ENCODE measurements around the gene C22orf23. TPM values are rescaled to one million over a fixed set of nuclear protein-coding genes. Genes with fewer than 3 reads are reported as not detected.
"Not testable (repeated sequence)": the region's sequence is repeated elsewhere in the genome, so short reads cannot be mapped to it uniquely, and the experiment has no call there.

Gene C22orf23
- total RNA-seq, 3 donors from 2014 or later = not detected

GRCh38 chr22:37965940-37966664, 12.7 kb upstream of the C22orf23 start:
- intact Hi-C loops (cut with DNase I, micrococcal nuclease) = loop anchor here in 1 of 2 donors (5.0 kb wide), 1 partner anchor 149 kb away; no protein-coding TSS in a partner anchor
- ATAC-seq = no peak
- H3K36me3 ChIP-seq (ENCODE audit: low read depth) = no peaks in the 10 kb centered on the region

GRCh38 chr22:37961062-37961461, 7.7 kb upstream of the C22orf23 start:
- Histone ChIP-seq H3K36me3 (ENCODE audit: low read depth) (no peaks in the 10 kb centered on the region), H3K4me3 (no peak overlapping the region), H3K4me1 (ENCODE audit: low read depth) (no peaks in the 10 kb centered on the region), H3K9me3 (no peaks in the 10 kb centered on the region)
- intact Hi-C loops (cut with DNase I, micrococcal nuclease) = no loop called here
- TF ChIP-seq CTCF (IDR thresholded peaks at IDR 0.05) = no peak
- ATAC-seq (no peak), DNase-seq (no peak)

More at GRCh38 chr22:37965940-37966664, 12.7 kb upstream of the C22orf23 start:
- H3K4me1 ChIP-seq (ENCODE audit: low read depth) = no peaks in the 10 kb centered on the region
- no peak for DNase-seq
- no peak for TF ChIP-seq CTCF (IDR thresholded peaks at IDR 0.05)
- H3K4me3 ChIP-seq = no peak overlapping the region
- H3K9me3 ChIP-seq = no peaks in the 10 kb centered on the region

GRCh38 chr22:37959231-37959825, 5.9 kb upstream of the C22orf23 start:
- no peak for ATAC-seq
- TF ChIP-seq CTCF (IDR thresholded peaks at IDR 0.05) = no peak
- H3K4me1 ChIP-seq (ENCODE audit: low read depth) = peaks cover 4% of the 10 kb centered on the region
- intact Hi-C loops (cut with DNase I, micrococcal nuclease) = no loop called here
- DNase-seq = no peak
- H3K4me3 ChIP-seq = no peak overlapping the region
- no peaks in the 10 kb centered on the region for H3K36me3 ChIP-seq (ENCODE audit: low read depth)
- H3K9me3 ChIP-seq = no peaks in the 10 kb centered on the region

GRCh38 chr22:37957232-37957631, 3.8 kb upstream of the C22orf23 start:
- intact Hi-C loops (cut with DNase I, micrococcal nuclease) = no loop called here
- ATAC-seq (no peak), DNase-seq (no peak)
- Histone ChIP-seq H3K4me3 (no peak overlapping the region), H3K4me1 (ENCODE audit: low read depth) (peaks cover 14% of the 10 kb centered on the region), H3K9me3 (no peaks in the 10 kb centered on the region), H3K36me3 (ENCODE audit: low read depth) (no peaks in the 10 kb centered on the region)
- TF ChIP-seq CTCF (IDR thresholded peaks at IDR 0.05) = no peak

GRCh38 chr22:37955825-37956397, 2.5 kb upstream of the C22orf23 start:
- H3K4me1 ChIP-seq (ENCODE audit: low read depth) = peaks cover 14% of the 10 kb centered on the region

GRCh38 chr22:37954686-37955085, 1.3 kb upstream of the C22orf23 start:
- Histone ChIP-seq H3K4me1 (ENCODE audit: low read depth) (peaks cover 14% of the 10 kb centered on the region), H3K9me3 (no peaks in the 10 kb centered on the region), H3K4me3 (no peak overlapping the region), H3K36me3 (ENCODE audit: low read depth) (no peaks in the 10 kb centered on the region)
- TF ChIP-seq CTCF (IDR thresholded peaks at IDR 0.05) = no peak
- intact Hi-C loops (cut with DNase I, micrococcal nuclease) = no loop called here
- no peak for ATAC-seq
- DNase-seq = no peak

More at GRCh38 chr22:37955825-37956397, 2.5 kb upstream of the C22orf23 start:
- intact Hi-C loops (cut with DNase I, micrococcal nuclease); H3K9me3 ChIP-seq; H3K36me3 ChIP-seq (ENCODE audit: low read depth); H3K4me3 ChIP-seq; DNase-seq; ATAC-seq: not testable (repeated sequence)
